HG03354 (cell line): Measurements from ENCODE around the gene MYH10.
"Not testable (repeated sequence)": the region's sequence is repeated elsewhere in the genome, so short reads cannot be mapped to it uniquely, and the experiment has no call there.

Source experiments
- ATAC-seq: cut with Tn5 transposase; IDR thresholded peaks from one replicate; pipeline ENCODE4 v1.9.1; 2021; ENCODE audit warnings: mild to moderate bottlenecking; ENCODE audit not compliant: unreplicated experiment, poor library complexity, severe bottlenecking

MYH10 gene

GRCh38 chr17:8630227-8630801 is at the start of gene MYH10:
TSS of gene MYH10 (minus strand) at chr17:8630725. CDS start at chr17:8623246, 7,479 bp downstream.
- no peak for ATAC-seq

- no peak for ATAC-seq
Observed at GRCh38 chr17:8679126-8679525, 48.6 kb upstream of the MYH10 start.

GRCh38 chr17:8675306-8675705 is 44.8 kb upstream of the MYH10 start:
- ATAC-seq: no peak

GRCh38 chr17:8674344-8675305 is 44.1 kb upstream of the MYH10 start:
- no peak for ATAC-seq

- no peak for ATAC-seq
Observed at GRCh38 chr17:8673612-8674011, 43.1 kb upstream of the MYH10 start.

- ATAC-seq: no peak
Observed at GRCh38 chr17:8672326-8672725, 41.8 kb upstream of the MYH10 start.

- ATAC-seq: no peak
Observed at GRCh38 chr17:8670421-8670820, 39.9 kb upstream of the MYH10 start.

- ATAC-seq: no peak
Observed at GRCh38 chr17:8668176-8668740, 37.7 kb upstream of the MYH10 start.

- ATAC-seq: no peak
Observed at GRCh38 chr17:8667421-8667820, 36.9 kb upstream of the MYH10 start.

GRCh38 chr17:8665684-8666083 is 35.2 kb upstream of the MYH10 start:
- no peak for ATAC-seq

GRCh38 chr17:8664456-8665126 is 34.1 kb upstream of the MYH10 start:
- ATAC-seq: no peak

- no peak for ATAC-seq
Observed at GRCh38 chr17:8662973-8663372, 32.4 kb upstream of the MYH10 start.

GRCh38 chr17:8662076-8662831 is 31.7 kb upstream of the MYH10 start:
- no peak for ATAC-seq

GRCh38 chr17:8660709-8661108 is 30.2 kb upstream of the MYH10 start:
- ATAC-seq: not testable (repeated sequence)

- no peak for ATAC-seq
Observed at GRCh38 chr17:8659758-8660410, 29.4 kb upstream of the MYH10 start.

GRCh38 chr17:8658810-8659209 is 28.3 kb upstream of the MYH10 start:
- no peak for ATAC-seq

GRCh38 chr17:8656693-8657092 is 26.2 kb upstream of the MYH10 start:
- no peak for ATAC-seq

GRCh38 chr17:8654822-8655221 is 24.3 kb upstream of the MYH10 start:
- no peak for ATAC-seq

- no peak for ATAC-seq
Observed at GRCh38 chr17:8651013-8651412, 20.5 kb upstream of the MYH10 start.
